Activated CD4-positive, alpha-beta memory T cell treated with anti-CD3 and anti-CD28 coated beads, Interleukin-2, amount 10 ng/mL, durations not matched to agents 7 days and 5 days (primary cell): Measurements from ENCODE around the gene FOXJ3. TPM values are rescaled to one million over a fixed set of nuclear protein-coding genes. Genes with fewer than 3 reads are reported as not detected.
"Not testable (repeated sequence)": the region's sequence is repeated elsewhere in the genome, so short reads cannot be mapped to it uniquely, and the experiment has no call there.

Experiments used
- CTCF ChIA-PET: fragments of 350-600 bp; sonication (Branson Sonifier 250); formaldehyde crosslinking; loops from one replicate; lab custom pipeline; 2021; ENCODE audit warnings: antibody characterized with exemption, inconsistent platforms; lab: Charles Lee
- POLR2A ChIA-PET: fragments of 350-600 bp; sonication (Branson Sonifier 250); formaldehyde crosslinking; loops from one replicate; lab custom pipeline; 2021; ENCODE audit warnings: antibody characterized with exemption; lab: Charles Lee
- DNase-seq: peaks from one replicate; pipeline ENCODE4 v3.0.0-alpha.2; 2020
- H3K27ac Mint-ChIP-seq: one replicate; pipeline ENCODE4 v1.8.0; 2021; ENCODE audit warnings: mild to moderate bottlenecking, mixed read lengths
- H3K27me3 Mint-ChIP-seq: one replicate; pipeline ENCODE4 v1.8.0; 2021; ENCODE audit warnings: mixed read lengths
- H3K36me3 Mint-ChIP-seq: one replicate; pipeline ENCODE4 v1.8.0; 2021; ENCODE audit warnings: low read depth, mixed read lengths
- H3K4me1 Mint-ChIP-seq: one replicate; pipeline ENCODE4 v1.8.0; 2021; ENCODE audit warnings: mixed read lengths
- H3K4me3 Mint-ChIP-seq: one replicate; pipeline ENCODE4 v1.8.0; 2021; ENCODE audit warnings: mild to moderate bottlenecking, mixed read lengths
- H3K9me3 Mint-ChIP-seq: one replicate; pipeline ENCODE4 v1.8.0; 2021; ENCODE audit warnings: mixed read lengths
- total RNA-seq, 2 experiments: library from RNA; stranded (reverse); gene quantifications; one replicate each; pipeline ENCODE4 v1.2.3, GENCODE V29; 2021

Gene FOXJ3
- total RNA-seq, 2 experiments from 2014 or later, result 44.9 to 47.1 TPM

DNA sequence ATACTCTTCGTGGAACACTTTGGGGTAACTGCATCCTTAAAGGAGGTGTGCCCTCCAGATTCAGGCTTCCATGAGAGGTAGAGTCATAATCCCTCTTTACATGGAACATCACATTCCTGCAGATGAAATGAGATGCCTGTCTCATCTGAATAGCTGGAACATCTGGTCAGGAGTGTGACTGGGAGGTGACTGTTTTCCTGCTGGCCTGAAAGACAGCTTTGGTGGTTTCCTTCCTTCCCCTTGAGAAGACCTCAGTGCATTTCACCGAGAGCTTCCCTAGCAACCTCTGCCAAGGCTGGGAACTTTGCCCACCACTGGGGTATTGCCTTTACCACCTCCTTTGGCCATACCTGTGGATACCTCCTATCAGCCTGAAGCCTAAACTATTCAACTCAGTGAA, 123.8 kb downstream of the FOXJ3 start:
- Mint-ChIP-seq H3K9me3 (peaks cover 18% of the 10 kb centered on the region), H3K4me1 (peaks cover 3% of the 10 kb centered on the region), H3K4me3 (no peak overlapping the region), H3K36me3 (peaks cover 53% of the 10 kb centered on the region), H3K27ac (no peak overlapping the region), H3K27me3 (no peaks in the 10 kb centered on the region)
- no peak for DNase-seq
- CTCF ChIA-PET, result no interaction called here
- POLR2A ChIA-PET, result interaction anchor here (0.8 kb wide), 1 partner anchor 9 kb away, joined by 3 read pairs; no protein-coding TSS in a partner anchor

DNA sequence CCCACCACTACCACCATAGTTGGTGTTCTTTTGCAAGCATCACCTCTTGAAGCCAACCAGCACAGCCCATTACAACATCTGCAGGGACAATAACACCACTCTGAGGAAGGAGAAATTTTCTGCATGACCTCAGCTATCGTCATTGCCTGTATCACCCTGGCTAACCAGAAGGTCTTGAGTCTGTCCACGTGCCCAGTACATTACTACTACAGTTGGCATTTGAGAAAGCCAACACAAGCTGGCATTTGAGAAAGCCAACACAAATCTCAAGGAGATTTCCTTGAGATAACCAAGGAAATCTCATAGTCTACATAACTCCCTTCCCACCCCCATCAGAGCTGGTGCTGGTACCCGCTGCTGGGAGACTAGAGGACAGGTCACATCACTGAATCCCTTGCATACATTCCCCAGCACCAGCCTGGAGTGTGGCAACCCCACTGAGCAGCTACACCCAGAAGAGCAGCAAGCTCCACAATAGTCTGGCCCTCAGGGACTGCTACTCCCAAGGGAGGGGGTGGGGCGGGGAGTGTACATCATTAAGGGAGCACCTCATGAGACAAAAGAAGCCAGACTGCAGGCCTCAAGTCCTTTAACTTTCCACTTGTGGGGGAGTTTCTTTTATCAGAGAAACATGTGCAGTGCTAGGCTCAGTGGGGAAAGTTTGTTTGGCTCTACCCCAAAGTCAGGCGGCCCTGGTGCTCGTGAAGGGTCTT, 124.5 kb downstream of the FOXJ3 start:
- CTCF ChIA-PET, result no interaction called here

DNA sequence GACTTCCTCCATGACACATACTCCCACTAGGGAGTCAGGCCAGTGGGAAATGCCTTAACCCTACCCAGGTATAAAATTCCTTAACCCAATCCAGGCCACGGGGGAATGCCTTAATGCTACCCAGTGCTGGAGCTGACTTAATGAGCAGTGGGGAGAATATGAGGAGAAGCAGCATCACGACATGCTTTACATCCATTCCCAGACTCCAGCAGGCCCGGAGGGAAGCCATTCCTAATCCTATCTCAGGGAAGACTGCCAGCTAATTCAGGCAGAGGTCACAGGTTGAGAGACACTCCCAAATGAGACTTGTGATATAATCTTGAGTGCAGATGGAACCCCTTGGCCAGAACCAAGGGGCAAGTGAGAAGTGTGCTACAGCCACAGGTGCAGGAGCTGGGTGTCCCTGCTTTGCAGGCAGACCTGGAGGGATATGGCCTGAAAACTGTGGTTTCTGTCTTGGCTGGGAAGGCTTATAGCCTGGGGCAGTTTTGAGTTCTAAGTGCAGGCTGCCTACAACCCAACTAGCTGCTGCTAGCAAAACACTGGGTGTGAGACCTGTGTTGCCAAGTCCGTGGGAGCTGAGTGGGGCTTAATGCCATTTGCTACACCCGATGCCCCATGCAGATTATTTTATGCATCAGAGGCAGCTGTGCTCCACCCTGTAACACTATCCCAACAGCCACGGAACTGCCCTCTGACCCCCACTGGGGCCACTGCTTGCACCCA, 125.3 kb downstream of the FOXJ3 start:
- Mint-ChIP-seq H3K4me3 (no peak overlapping the region), H3K27ac (no peak overlapping the region), H3K27me3 (no peaks in the 10 kb centered on the region), H3K36me3 (peaks cover 61% of the 10 kb centered on the region), H3K4me1 (peaks cover 5% of the 10 kb centered on the region), H3K9me3 (peaks cover 18% of the 10 kb centered on the region)
- CTCF ChIA-PET, result no interaction called here
- DNase-seq, result no peak
- POLR2A ChIA-PET, result interaction anchor here (0.7 kb wide), 1 partner anchor 30 kb away, joined by 3 read pairs; no protein-coding TSS in a partner anchor

More for the DNA sequence above, 124.5 kb downstream of the FOXJ3 start:
- H3K36me3 Mint-ChIP-seq, result peaks cover 57% of the 10 kb centered on the region
- H3K4me1 Mint-ChIP-seq, result peaks cover 5% of the 10 kb centered on the region
- H3K4me3 Mint-ChIP-seq, result no peak overlapping the region
- H3K27ac Mint-ChIP-seq, result no peak overlapping the region
- peaks cover 19% of the 10 kb centered on the region for H3K9me3 Mint-ChIP-seq
- POLR2A ChIA-PET, result interaction anchor here (0.7 to 0.8 kb wide), 2 partner anchors 9 to 31 kb away, joined by 3 read pairs; no protein-coding TSS in a partner anchor
- DNase-seq, result no peak
- no peaks in the 10 kb centered on the region for H3K27me3 Mint-ChIP-seq

DNA sequence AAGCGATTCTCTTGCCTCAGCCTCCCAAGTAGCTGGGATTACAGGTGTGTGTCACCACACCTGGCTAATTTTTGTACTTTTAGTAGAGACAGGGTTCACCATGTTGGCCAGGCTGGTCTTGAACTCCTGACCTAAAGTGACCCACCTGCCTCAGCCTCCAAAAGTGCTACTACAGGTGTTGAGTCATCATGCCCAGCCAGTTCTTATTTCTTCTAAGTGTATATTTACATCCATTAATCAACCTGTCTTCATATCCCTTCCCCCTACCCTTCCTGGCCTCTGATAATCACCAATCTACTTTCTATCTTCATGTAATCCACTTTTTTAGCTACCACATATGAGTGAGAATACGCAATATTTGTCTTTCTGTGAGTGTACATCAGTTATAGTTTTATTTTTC, 128.1 kb downstream of the FOXJ3 start:
- POLR2A ChIA-PET, result not testable (repeated sequence)
- CTCF ChIA-PET, result interaction anchor here (1.5 kb wide), 1 partner anchor 33 kb away, joined by 5 read pairs; no protein-coding TSS in a partner anchor

DNA sequence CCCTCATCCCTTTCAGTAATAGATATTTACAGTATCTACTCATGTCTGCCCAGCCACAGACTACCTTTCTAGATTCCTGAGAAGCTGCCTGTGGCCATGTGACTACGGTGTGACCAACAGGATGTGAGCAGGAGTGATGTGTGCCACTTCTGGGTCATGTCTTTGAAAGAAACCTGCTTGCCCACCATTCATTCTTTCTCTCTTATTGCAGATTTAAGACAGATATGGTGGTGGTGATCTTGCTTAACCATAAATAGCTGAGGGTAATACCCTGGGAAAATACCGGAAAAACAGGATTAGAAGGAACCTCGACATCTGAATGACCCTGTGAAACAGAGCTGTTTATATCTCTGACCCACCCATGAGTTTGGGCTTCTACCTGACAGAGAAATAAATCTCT, 128.9 kb downstream of the FOXJ3 start:
- Mint-ChIP-seq H3K9me3 (peaks cover 20% of the 10 kb centered on the region), H3K27me3 (no peaks in the 10 kb centered on the region), H3K27ac (no peak overlapping the region), H3K36me3 (peaks cover 66% of the 10 kb centered on the region), H3K4me1 (peaks cover 4% of the 10 kb centered on the region), H3K4me3 (no peak overlapping the region)
- ChIA-PET POLR2A (no interaction called here), CTCF (interaction anchor here (1.5 kb wide), 1 partner anchor 33 kb away, joined by 5 read pairs; no protein-coding TSS in a partner anchor)
- no peak for DNase-seq

More for the DNA sequence above, 128.1 kb downstream of the FOXJ3 start:
- H3K36me3 Mint-ChIP-seq, result peaks cover 67% of the 10 kb centered on the region
- H3K4me1 Mint-ChIP-seq, H3K27ac Mint-ChIP-seq, H3K4me3 Mint-ChIP-seq, H3K27me3 Mint-ChIP-seq, DNase-seq: not testable (repeated sequence)
- H3K9me3 Mint-ChIP-seq, result peaks cover 19% of the 10 kb centered on the region

DNA sequence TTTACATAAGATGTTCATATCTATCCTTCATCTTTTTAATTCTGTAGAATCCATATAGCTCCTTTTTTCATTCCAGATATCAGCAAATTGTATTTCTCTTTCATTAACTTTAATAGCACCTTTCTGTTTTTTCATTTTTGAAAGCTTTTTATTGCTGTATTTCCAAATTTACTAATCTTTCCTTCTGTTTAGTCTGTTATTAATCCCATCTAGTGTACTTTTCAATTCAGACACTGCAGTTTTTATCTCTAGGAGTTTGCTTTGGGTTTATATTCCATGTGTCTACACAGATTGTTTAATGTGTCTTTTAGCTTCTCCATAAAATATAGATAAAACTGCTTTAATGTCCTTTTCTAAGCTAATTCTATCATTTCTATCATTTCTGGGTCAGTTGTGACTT, 133.0 kb downstream of the FOXJ3 start:
- no peak for DNase-seq
- no peaks in the 10 kb centered on the region for H3K27me3 Mint-ChIP-seq
- no peak overlapping the region for H3K4me3 Mint-ChIP-seq
- H3K36me3 Mint-ChIP-seq, result peaks cover 64% of the 10 kb centered on the region
- H3K4me1 Mint-ChIP-seq, result peaks cover 2% of the 10 kb centered on the region
- ChIA-PET POLR2A (interaction anchor here (1.0 kb wide), 1 partner anchor 9 kb away, joined by 3 read pairs; no protein-coding TSS in a partner anchor), CTCF (interaction anchor here (1.5 to 3.0 kb wide), 2 partner anchors 27 to 28 kb away, joined by 4 to 10 read pairs; no protein-coding TSS in a partner anchor)
- H3K9me3 Mint-ChIP-seq, result peaks cover 14% of the 10 kb centered on the region
- no peak overlapping the region for H3K27ac Mint-ChIP-seq

DNA sequence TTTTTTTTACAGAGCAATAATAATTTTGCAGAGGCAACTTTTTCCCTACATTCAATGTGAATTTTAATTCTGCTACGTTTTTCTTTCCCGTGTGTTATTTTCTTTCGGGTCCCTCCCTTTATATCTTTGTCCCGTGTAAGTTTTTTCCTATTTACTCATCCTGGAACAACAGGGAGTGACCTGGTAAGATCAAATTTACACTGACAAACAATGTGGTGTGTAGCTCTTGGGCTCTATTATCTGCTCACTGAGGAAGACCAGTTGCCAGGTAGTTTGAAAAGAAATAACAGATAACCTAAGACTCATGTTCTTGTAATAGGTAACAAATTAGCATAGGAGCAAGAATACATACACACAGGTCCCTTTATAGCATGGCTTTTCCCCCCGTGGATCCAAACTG, 136.8 kb downstream of the FOXJ3 start:
- H3K27ac Mint-ChIP-seq, result no peak overlapping the region
- H3K9me3 Mint-ChIP-seq, result peaks cover 10% of the 10 kb centered on the region
- ChIA-PET CTCF (no interaction called here), POLR2A (no interaction called here)
- H3K4me1 Mint-ChIP-seq, result no peaks in the 10 kb centered on the region
- H3K27me3 Mint-ChIP-seq, result no peaks in the 10 kb centered on the region
- H3K36me3 Mint-ChIP-seq, result peaks cover 38% of the 10 kb centered on the region
- no peak overlapping the region for H3K4me3 Mint-ChIP-seq
- no peak for DNase-seq

DNA sequence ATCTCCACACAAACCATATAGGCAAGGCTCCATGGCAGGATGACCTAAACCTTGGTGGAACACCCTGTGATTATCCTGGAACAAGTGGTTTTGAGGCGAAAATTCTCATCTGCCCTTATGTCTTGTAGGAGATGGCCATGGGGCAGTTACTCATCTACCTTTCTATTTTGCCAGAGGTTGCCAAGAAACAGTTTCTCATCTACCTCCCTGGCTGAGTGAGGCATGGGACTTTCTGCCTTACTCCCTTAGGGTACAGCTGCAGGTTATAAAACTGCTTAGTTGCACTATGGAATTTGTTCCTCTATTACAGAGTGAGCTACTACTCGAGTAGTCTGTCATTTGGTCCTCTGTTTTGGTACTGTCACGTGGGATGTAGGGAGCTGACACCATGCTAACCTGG, 139.2 kb downstream of the FOXJ3 start:
- H3K9me3 Mint-ChIP-seq, result no peaks in the 10 kb centered on the region
- peaks cover 5% of the 10 kb centered on the region for H3K4me1 Mint-ChIP-seq
- POLR2A ChIA-PET, result no interaction called here
- DNase-seq, result no peak
- H3K27ac Mint-ChIP-seq, result no peak overlapping the region
- peaks cover 33% of the 10 kb centered on the region for H3K36me3 Mint-ChIP-seq
- no peaks in the 10 kb centered on the region for H3K27me3 Mint-ChIP-seq
- CTCF ChIA-PET, result no interaction called here
- no peak overlapping the region for H3K4me3 Mint-ChIP-seq

DNA sequence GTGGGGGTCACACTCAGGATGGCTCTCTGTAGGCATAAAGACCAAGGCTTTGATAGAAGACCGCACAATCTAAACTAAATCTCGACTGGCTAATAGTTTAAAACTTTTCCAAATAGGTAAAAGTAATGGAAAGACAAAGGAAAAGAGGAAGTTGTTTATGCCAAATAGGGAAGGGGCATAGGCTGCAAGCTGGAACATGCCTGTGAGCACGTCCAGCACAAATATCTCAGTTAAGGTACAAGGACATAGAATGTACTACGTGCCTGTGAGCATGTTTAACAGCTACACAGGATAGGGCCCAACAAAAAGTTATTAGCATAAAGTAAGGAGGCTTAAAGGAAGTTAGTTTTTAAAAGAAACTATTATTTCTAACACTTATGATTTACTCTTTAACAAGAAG, 142.9 kb downstream of the FOXJ3 start:
- Mint-ChIP-seq H3K27ac (no peak overlapping the region), H3K27me3 (no peaks in the 10 kb centered on the region), H3K4me3 (no peak overlapping the region), H3K4me1 (peaks cover 5% of the 10 kb centered on the region), H3K9me3 (no peaks in the 10 kb centered on the region), H3K36me3 (peaks cover 41% of the 10 kb centered on the region)
- POLR2A ChIA-PET, result no interaction called here
- CTCF ChIA-PET, result interaction anchor here (2.4 kb wide), 1 partner anchor 19 kb away, joined by 11 read pairs; no protein-coding TSS in a partner anchor
- DNase-seq, result no peak

DNA sequence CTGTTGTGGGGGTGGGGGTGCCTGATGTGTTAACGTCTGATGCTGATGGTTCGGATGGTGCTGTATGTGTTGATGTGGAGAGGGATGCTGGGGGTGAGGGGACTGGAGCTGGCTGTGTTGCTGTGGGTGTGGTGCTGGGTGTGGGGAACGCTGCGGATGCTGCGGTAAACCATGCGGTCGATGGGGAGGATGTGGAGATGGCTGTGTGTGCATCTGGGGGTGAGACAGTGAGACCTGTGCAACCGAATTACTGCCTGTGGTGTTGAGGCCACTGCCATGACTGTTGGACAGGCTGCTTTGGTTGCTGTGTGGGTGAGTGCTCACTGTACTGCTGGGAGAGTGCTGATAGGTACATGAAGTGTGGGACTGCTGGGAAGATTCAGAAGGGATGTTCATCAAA, 143.7 kb downstream of the FOXJ3 start:
- Mint-ChIP-seq H3K36me3 (peaks cover 44% of the 10 kb centered on the region), H3K4me3 (no peak overlapping the region), H3K9me3 (no peaks in the 10 kb centered on the region), H3K27ac (no peak overlapping the region), H3K4me1 (peaks cover 7% of the 10 kb centered on the region), H3K27me3 (no peaks in the 10 kb centered on the region)
- no peak for DNase-seq
- ChIA-PET POLR2A (no interaction called here), CTCF (interaction anchor here (0.9 kb wide), 1 partner anchor 18 kb away, joined by 3 read pairs; no protein-coding TSS in a partner anchor)

DNA sequence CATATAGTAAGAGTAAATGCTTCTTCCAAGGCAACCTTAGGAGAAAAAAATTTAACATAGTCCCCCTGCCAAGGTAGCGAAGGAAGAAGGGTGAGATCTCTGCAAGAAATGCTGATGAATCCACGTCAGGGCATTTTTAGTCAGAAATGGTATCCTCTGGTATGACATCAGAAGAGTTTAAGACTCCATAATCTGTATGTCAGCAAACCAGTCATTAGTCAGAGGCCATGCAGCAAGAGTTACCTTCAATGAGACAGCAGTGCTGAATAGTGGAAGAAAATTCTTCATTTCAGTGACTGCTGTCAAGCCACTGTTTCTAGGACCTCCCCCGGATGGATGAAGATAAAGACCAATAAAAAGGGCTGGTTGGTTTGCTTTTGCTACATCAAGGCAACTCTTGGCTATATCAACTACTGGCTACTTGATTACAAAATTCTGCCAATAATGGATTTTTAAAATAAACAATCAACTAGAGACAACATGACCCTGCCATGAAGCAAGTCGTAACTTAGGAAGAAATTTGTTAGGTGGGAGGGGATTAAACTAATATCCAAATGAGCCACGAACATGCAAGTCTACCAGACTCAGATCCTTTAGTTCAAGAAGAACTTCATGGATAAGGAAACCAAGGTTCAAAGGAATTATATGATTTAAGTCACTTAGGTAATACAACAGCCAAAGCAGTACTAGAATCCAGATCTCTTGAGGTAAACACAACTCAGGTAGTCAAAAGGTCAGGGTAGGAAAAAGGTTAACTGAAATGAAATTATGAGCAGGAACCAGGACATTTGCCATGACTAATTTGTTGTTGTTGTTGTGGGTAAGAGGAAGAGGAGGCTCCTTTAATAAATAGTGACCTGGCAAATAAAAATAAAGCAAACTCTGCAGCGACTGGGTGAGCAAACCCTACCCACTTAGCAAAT, 144.8 kb downstream of the FOXJ3 start:
- DNase-seq, result no peak
- H3K27me3 Mint-ChIP-seq, result no peaks in the 10 kb centered on the region
- CTCF ChIA-PET, result interaction anchor here (0.9 kb wide), 1 partner anchor 17 kb away, joined by 3 read pairs; no protein-coding TSS in a partner anchor
- H3K4me1 Mint-ChIP-seq, result peaks cover 11% of the 10 kb centered on the region
- H3K4me3 Mint-ChIP-seq, result no peak overlapping the region
- no peak overlapping the region for H3K27ac Mint-ChIP-seq
- POLR2A ChIA-PET, result no interaction called here
- H3K9me3 Mint-ChIP-seq, result no peaks in the 10 kb centered on the region
- peaks cover 48% of the 10 kb centered on the region for H3K36me3 Mint-ChIP-seq

DNA sequence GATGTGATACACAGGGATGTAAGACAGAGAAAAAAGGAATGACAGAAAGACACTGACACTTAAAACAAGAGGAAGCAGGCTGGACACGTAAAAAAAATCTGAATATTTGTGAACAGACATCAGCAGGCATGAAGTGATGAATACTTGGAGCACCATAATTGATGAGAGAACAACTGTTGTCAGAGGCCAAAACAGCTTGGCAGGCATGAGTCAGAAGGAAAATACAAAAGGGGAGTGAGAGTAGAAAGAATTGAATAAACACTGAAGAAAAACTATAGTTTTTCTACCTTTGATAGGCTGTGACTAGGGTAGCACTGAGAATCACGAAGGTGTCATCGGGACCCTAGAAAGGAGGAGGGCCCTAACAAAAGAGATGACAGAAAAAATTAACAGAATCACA, 148.9 kb downstream of the FOXJ3 start:
- Mint-ChIP-seq H3K4me3 (no peak overlapping the region), H3K9me3 (no peaks in the 10 kb centered on the region), H3K36me3 (peaks cover 44% of the 10 kb centered on the region), H3K27me3 (no peaks in the 10 kb centered on the region), H3K4me1 (peaks cover 7% of the 10 kb centered on the region), H3K27ac (no peak overlapping the region)
- no peak for DNase-seq
- CTCF ChIA-PET, result interaction anchor here (1.2 to 1.9 kb wide), 2 partner anchors 13 to 15 kb away, joined by 3 to 10 read pairs; no protein-coding TSS in a partner anchor
- POLR2A ChIA-PET, result no interaction called here
